ENCODE data around the gene TTR. TPM values are rescaled to one million over a fixed set of nuclear protein-coding genes. Genes with fewer than 3 reads are reported as not detected.

Gene TTR
- total RNA-seq, 5 donors from 2014 or later (not counting 1 experiment from before 2014, with no cell fraction given): 1.7 to 2.6 (median 1.9) TPM; not detected in 2

GRCh38 chr18:31630549-31630948 lies 38.9 kb downstream of the TTR start:
- no peaks in the 10 kb centered on the region for H3K9me3 ChIP-seq
- 100% methylated on average over 1 of the region's 4 CpGs for WGBS (ENCODE audit: insufficient coverage)
- Mint-ChIP-seq H3K27ac (no peak overlapping the region), H3K4me3 (no peak overlapping the region), H3K36me3 (no peaks in the 10 kb centered on the region), H3K27me3 (peaks cover 0 to 14% of the 10 kb centered on the region in 2 donors), H3K4me1 (peaks cover 6 to 17% (median 15%) of the 10 kb centered on the region in 3 donors), H3K9me3 (no peaks in the 10 kb centered on the region)
- H3K27ac ChIP-seq (ENCODE audit: low read length): no peak overlapping the region
- ChIA-PET CTCF (no interaction called here), POLR2A (no interaction called here)
- DNase-seq: no peak
- H3K4me1 ChIP-seq (ENCODE audit: control insufficient read depth in 1 of 2, extremely low read depth in 1 of 2, insufficient read depth in 2 of 2, low read length in 2 of 2): peaks cover 6 to 16% of the 10 kb centered on the region in 2 experiments
- no peaks in the 10 kb centered on the region for H3K36me3 ChIP-seq (ENCODE audit: control insufficient read depth in 2 of 2, extremely low read depth in 1 of 2, insufficient read depth in 1 of 2, low read length in 1 of 2)
- no peak for ATAC-seq (replicated peaks in 1 of 4)
- H3K4me3 ChIP-seq (ENCODE audit: control insufficient read depth in 1 of 2, extremely low read depth in 1 of 2, low read length in 1 of 2): no peak overlapping the region
- H3K27me3 ChIP-seq (replicated peaks in 1 of 2; ENCODE audit: control insufficient read depth in 2 of 2, extremely low read depth in 1 of 2, insufficient read depth in 2 of 2, low read length in 1 of 2): no peaks in the 10 kb centered on the region

GRCh38 chr18:31631526-31631925 lies 39.8 kb downstream of the TTR start:
- Mint-ChIP-seq H3K4me3 (no peak overlapping the region), H3K27ac (no peak overlapping the region), H3K36me3 (no peaks in the 10 kb centered on the region), H3K9me3 (peaks cover 0 to 3% (median 2%) of the 10 kb centered on the region in 3 donors), H3K27me3 (peaks cover 0 to 14% of the 10 kb centered on the region in 2 donors), H3K4me1 (peaks cover 6 to 17% (median 15%) of the 10 kb centered on the region in 3 donors)
- no CpG with 5 or more reads among the region's 1 CpG for WGBS (ENCODE audit: insufficient coverage)
- ChIA-PET POLR2A (no interaction called here), CTCF (no interaction called here)
- Histone ChIP-seq H3K4me3 (ENCODE audit: control insufficient read depth in 1 of 2, extremely low read depth in 1 of 2, low read length in 1 of 2) (no peak overlapping the region), H3K36me3 (ENCODE audit: control insufficient read depth in 2 of 2, extremely low read depth in 1 of 2, insufficient read depth in 1 of 2, low read length in 1 of 2) (no peaks in the 10 kb centered on the region), H3K27me3 (replicated peaks in 1 of 2; ENCODE audit: control insufficient read depth in 2 of 2, extremely low read depth in 1 of 2, insufficient read depth in 2 of 2, low read length in 1 of 2) (no peaks in the 10 kb centered on the region), H3K27ac (ENCODE audit: low read length) (no peak overlapping the region), H3K4me1 (ENCODE audit: control insufficient read depth in 1 of 2, extremely low read depth in 1 of 2, insufficient read depth in 2 of 2, low read length in 2 of 2) (peaks cover 6 to 16% of the 10 kb centered on the region in 2 experiments), H3K9me3 (no peaks in the 10 kb centered on the region)
- ATAC-seq (replicated peaks in 1 of 4) (no peak), DNase-seq (no peak)

- no CpG with 5 or more reads among the region's 1 CpG for WGBS (ENCODE audit: insufficient coverage)
- peaks cover 6 to 17% (median 15%) of the 10 kb centered on the region in 3 donors for H3K4me1 Mint-ChIP-seq
These were observed 40.7 kb downstream of the TTR start for GRCh38 chr18:31632356-31632755.

GRCh38 chr18:31633392-31634330 lies 42.0 kb downstream of the TTR start:
- H3K27ac ChIP-seq (ENCODE audit: low read length): peak overlapping the region; percentile 27
- H3K27me3 Mint-ChIP-seq: peaks cover 0 to 14% of the 10 kb centered on the region in 2 donors
- ChIA-PET POLR2A (no interaction called here), CTCF (no interaction called here)
- ATAC-seq (replicated peaks in 1 of 4): no peak
- no peaks in the 10 kb centered on the region for H3K36me3 ChIP-seq (ENCODE audit: control insufficient read depth in 2 of 2, extremely low read depth in 1 of 2, insufficient read depth in 1 of 2, low read length in 1 of 2)
- no peak overlapping the region for H3K4me3 ChIP-seq (ENCODE audit: control insufficient read depth in 1 of 2, extremely low read depth in 1 of 2, low read length in 1 of 2)
- H3K36me3 Mint-ChIP-seq: no peaks in the 10 kb centered on the region
- H3K4me1 ChIP-seq (ENCODE audit: control insufficient read depth in 1 of 2, extremely low read depth in 1 of 2, insufficient read depth in 2 of 2, low read length in 2 of 2): peaks cover 6 to 16% of the 10 kb centered on the region in 2 experiments
- H3K4me3 Mint-ChIP-seq: no peak overlapping the region
- H3K27me3 ChIP-seq (replicated peaks in 1 of 2; ENCODE audit: control insufficient read depth in 2 of 2, extremely low read depth in 1 of 2, insufficient read depth in 2 of 2, low read length in 1 of 2): no peaks in the 10 kb centered on the region
- WGBS (ENCODE audit: insufficient coverage): 58% methylated on average over 4 of the region's 10 CpGs
- peaks cover 6 to 17% (median 15%) of the 10 kb centered on the region in 3 donors for H3K4me1 Mint-ChIP-seq
- DNase-seq: no peak
- no peak overlapping the region for H3K27ac Mint-ChIP-seq
- no peaks in the 10 kb centered on the region for H3K9me3 ChIP-seq
- peaks cover 0 to 3% (median 2%) of the 10 kb centered on the region in 3 donors for H3K9me3 Mint-ChIP-seq

More at GRCh38 chr18:31632356-31632755, 40.7 kb downstream of the TTR start:
- peaks cover 0 to 14% of the 10 kb centered on the region in 2 donors for H3K27me3 Mint-ChIP-seq
- ATAC-seq (replicated peaks in 1 of 4) (no peak), DNase-seq (no peak)
- no peak overlapping the region for H3K27ac ChIP-seq (ENCODE audit: low read length)
- no peak overlapping the region for H3K4me3 ChIP-seq (ENCODE audit: control insufficient read depth in 1 of 2, extremely low read depth in 1 of 2, low read length in 1 of 2)
- H3K27me3 ChIP-seq (replicated peaks in 1 of 2; ENCODE audit: control insufficient read depth in 2 of 2, extremely low read depth in 1 of 2, insufficient read depth in 2 of 2, low read length in 1 of 2): no peaks in the 10 kb centered on the region
- no peaks in the 10 kb centered on the region for H3K36me3 Mint-ChIP-seq
- H3K4me1 ChIP-seq (ENCODE audit: control insufficient read depth in 1 of 2, extremely low read depth in 1 of 2, insufficient read depth in 2 of 2, low read length in 2 of 2): peaks cover 6 to 16% of the 10 kb centered on the region in 2 experiments
- no peaks in the 10 kb centered on the region for H3K36me3 ChIP-seq (ENCODE audit: control insufficient read depth in 2 of 2, extremely low read depth in 1 of 2, insufficient read depth in 1 of 2, low read length in 1 of 2)
- peaks cover 0 to 3% (median 2%) of the 10 kb centered on the region in 3 donors for H3K9me3 Mint-ChIP-seq
- no peak overlapping the region for H3K27ac Mint-ChIP-seq
- ChIA-PET POLR2A (no interaction called here), CTCF (no interaction called here)
- no peaks in the 10 kb centered on the region for H3K9me3 ChIP-seq
- no peak overlapping the region for H3K4me3 Mint-ChIP-seq

DNA sequence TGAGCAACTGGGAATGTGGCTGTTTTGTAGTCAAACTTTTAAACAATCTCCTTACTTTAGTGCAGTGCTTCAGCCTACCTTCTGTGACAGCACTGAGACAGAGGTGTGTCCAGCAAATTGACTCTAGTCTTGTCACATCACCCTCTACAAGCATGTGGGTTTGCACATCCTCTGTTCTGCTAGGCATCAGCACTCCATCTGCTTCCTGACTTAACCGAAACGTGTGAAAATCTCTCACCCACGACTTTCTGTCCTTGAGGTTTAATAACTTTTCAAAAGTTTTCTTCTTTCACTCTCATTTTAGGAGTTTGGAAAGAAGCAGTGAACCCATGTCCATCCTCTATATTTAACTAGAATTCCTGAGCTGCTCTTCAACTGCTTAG lies 42.6 kb downstream of the TTR start:
- ChIA-PET CTCF (no interaction called here), POLR2A (no interaction called here)
- ATAC-seq (replicated peaks in 1 of 4): peak in 2 of 4 experiments; percentile 36 to 44
- peaks cover 0 to 3% (median 2%) of the 10 kb centered on the region in 3 donors for H3K9me3 Mint-ChIP-seq
- peaks cover 0 to 14% of the 10 kb centered on the region in 2 donors for H3K27me3 Mint-ChIP-seq
- no peak overlapping the region for H3K27ac Mint-ChIP-seq
- Histone ChIP-seq H3K27me3 (replicated peaks in 1 of 2; ENCODE audit: control insufficient read depth in 2 of 2, extremely low read depth in 1 of 2, insufficient read depth in 2 of 2, low read length in 1 of 2) (no peaks in the 10 kb centered on the region), H3K27ac (ENCODE audit: low read length) (no peak overlapping the region), H3K9me3 (no peaks in the 10 kb centered on the region), H3K4me3 (ENCODE audit: control insufficient read depth in 1 of 2, extremely low read depth in 1 of 2, low read length in 1 of 2) (no peak overlapping the region), H3K4me1 (ENCODE audit: control insufficient read depth in 1 of 2, extremely low read depth in 1 of 2, insufficient read depth in 2 of 2, low read length in 2 of 2) (peaks cover 6 to 16% of the 10 kb centered on the region in 2 experiments), H3K36me3 (ENCODE audit: control insufficient read depth in 2 of 2, extremely low read depth in 1 of 2, insufficient read depth in 1 of 2, low read length in 1 of 2) (no peaks in the 10 kb centered on the region)
- H3K4me1 Mint-ChIP-seq: peaks cover 6 to 17% (median 15%) of the 10 kb centered on the region in 3 donors
- no peak overlapping the region for H3K4me3 Mint-ChIP-seq
- WGBS (ENCODE audit: insufficient coverage): no CpG with 5 or more reads among the region's 3 CpGs
- peak in 2 of 35 experiments; percentile 6 to 53 for DNase-seq
- no peaks in the 10 kb centered on the region for H3K36me3 Mint-ChIP-seq

GRCh38 chr18:31636387-31636786 lies 44.7 kb downstream of the TTR start:
- H3K4me3 ChIP-seq (ENCODE audit: control insufficient read depth in 1 of 2, extremely low read depth in 1 of 2, low read length in 1 of 2): no peak overlapping the region
- Mint-ChIP-seq H3K4me1 (peaks cover 6 to 15% (median 7%) of the 10 kb centered on the region in 3 donors), H3K27me3 (peaks cover 0 to 14% of the 10 kb centered on the region in 2 donors), H3K36me3 (no peaks in the 10 kb centered on the region), H3K9me3 (peaks cover 0 to 3% (median 2%) of the 10 kb centered on the region in 3 donors), H3K27ac (no peak overlapping the region), H3K4me3 (no peak overlapping the region)
- no peak for DNase-seq
- POLR2A ChIA-PET: no interaction called here
- no peaks in the 10 kb centered on the region for H3K9me3 ChIP-seq
- H3K27ac ChIP-seq (ENCODE audit: low read length): no peak overlapping the region
- no peaks in the 10 kb centered on the region for H3K36me3 ChIP-seq (ENCODE audit: control insufficient read depth in 2 of 2, extremely low read depth in 1 of 2, insufficient read depth in 1 of 2, low read length in 1 of 2)
- no peak for ATAC-seq (replicated peaks in 1 of 4)
- CTCF ChIA-PET: no interaction called here
- H3K27me3 ChIP-seq (replicated peaks in 1 of 2; ENCODE audit: control insufficient read depth in 2 of 2, extremely low read depth in 1 of 2, insufficient read depth in 2 of 2, low read length in 1 of 2): no peaks in the 10 kb centered on the region
- H3K4me1 ChIP-seq (ENCODE audit: control insufficient read depth in 1 of 2, extremely low read depth in 1 of 2, insufficient read depth in 2 of 2, low read length in 2 of 2): peaks cover 6 to 16% of the 10 kb centered on the region in 2 experiments

Data from T-cell (primary cell).